Measurements from ENCODE around the gene TMEM63C. TPM values are rescaled to one million over a fixed set of nuclear protein-coding genes. Genes with fewer than 3 reads are reported as not detected.
A peak's percentile ranks its signal among the peaks of the same experiment; 100 is the strongest.

TMEM63C gene
- polyA plus RNA-seq, 1 donor (not counting 4 experiments of a cell fraction or from before 2014, with no cell fraction given): 0.66 TPM

DNA sequence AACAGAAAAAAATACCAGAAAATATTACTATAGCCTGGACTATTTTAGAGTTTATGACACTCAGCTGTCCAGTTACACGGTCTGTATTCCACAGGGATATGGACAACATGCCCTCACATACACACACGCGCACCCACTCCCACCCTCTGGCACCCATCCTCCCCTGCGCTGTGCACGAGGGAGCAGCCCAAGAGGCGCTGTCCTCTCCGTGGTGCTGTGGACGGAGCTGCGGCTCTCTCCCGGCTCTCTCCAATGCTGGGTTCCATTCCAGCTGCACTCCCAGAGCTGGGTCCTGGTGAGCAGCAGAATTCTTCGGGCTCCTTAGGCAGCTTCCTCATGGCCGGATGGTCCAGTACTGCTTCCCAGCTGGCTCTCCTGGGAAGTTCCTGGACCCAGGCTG lies 95.4 kb downstream of the TMEM63C start:
- H3K9me3 ChIP-seq (ENCODE audit: control insufficient read depth, low read depth, low read length): no peaks in the 10 kb centered on the region
- no peak overlapping the region for H3K4me2 ChIP-seq (ENCODE audit: control insufficient read depth, extremely low read depth, insufficient read depth, low read depth, low read length)
- DNase-seq (ENCODE audit: low read depth, low spot score) (no peak), FAIRE-seq (no peak)
- no peaks in the 10 kb centered on the region for H3K9me1 ChIP-seq (ENCODE audit: control insufficient read depth, extremely low read depth, insufficient read depth, low read length)
- no peak overlapping the region for H3K4me3 ChIP-seq (ENCODE audit: control insufficient read depth in 2 of 3, extremely low read depth in 1 of 3, insufficient read depth in 2 of 3, low read depth in 1 of 3, low read length in 3 of 3)
- no peaks in the 10 kb centered on the region for H4K20me1 ChIP-seq (ENCODE audit: control insufficient read depth, extremely low read depth, insufficient read depth, low read length)
- peaks cover 6 to 11% of the 10 kb centered on the region in 2 experiments for H3K36me3 ChIP-seq (ENCODE audit: control insufficient read depth in 2 of 2, extremely low read depth in 1 of 2, insufficient read depth in 2 of 2, low read length in 2 of 2)
- dilution Hi-C loops (cut with MboI; ENCODE audit: extremely low pct_ligation_motif_present, low sequenced_read_pairs): no loop called here
- no peak overlapping the region for H3K9ac ChIP-seq (ENCODE audit: control insufficient read depth, extremely low read depth, insufficient read depth, low read length)
- H3K4me1 ChIP-seq (ENCODE audit: control insufficient read depth, extremely low read depth, insufficient read depth, low read length): no peaks in the 10 kb centered on the region
- H3K27me3 ChIP-seq (ENCODE audit: control insufficient read depth, extremely low read depth, insufficient read depth, low read length): no peaks in the 10 kb centered on the region
- H2AFZ ChIP-seq (ENCODE audit: control insufficient read depth, low read length): no peak overlapping the region
- TF ChIP-seq CTCF (optimal IDR thresholded peaks at IDR 0.05 in 1 of 3, IDR thresholded peaks at IDR 0.05 in 1 of 3, conservative IDR thresholded peaks at IDR 0.05 in 1 of 3; ENCODE audit: extremely low read depth in 1 of 3, insufficient read depth in 2 of 3, low read length in 3 of 3) (no peak), EZH2 (IDR thresholded peaks at IDR 0.05; ENCODE audit: low read length) (no peak)
- no peak overlapping the region for H3K27ac ChIP-seq (ENCODE audit: control insufficient read depth, insufficient read depth, low read length)
- H3K79me2 ChIP-seq (ENCODE audit: control insufficient read depth, insufficient read depth, low read length): no peaks in the 10 kb centered on the region

DNA sequence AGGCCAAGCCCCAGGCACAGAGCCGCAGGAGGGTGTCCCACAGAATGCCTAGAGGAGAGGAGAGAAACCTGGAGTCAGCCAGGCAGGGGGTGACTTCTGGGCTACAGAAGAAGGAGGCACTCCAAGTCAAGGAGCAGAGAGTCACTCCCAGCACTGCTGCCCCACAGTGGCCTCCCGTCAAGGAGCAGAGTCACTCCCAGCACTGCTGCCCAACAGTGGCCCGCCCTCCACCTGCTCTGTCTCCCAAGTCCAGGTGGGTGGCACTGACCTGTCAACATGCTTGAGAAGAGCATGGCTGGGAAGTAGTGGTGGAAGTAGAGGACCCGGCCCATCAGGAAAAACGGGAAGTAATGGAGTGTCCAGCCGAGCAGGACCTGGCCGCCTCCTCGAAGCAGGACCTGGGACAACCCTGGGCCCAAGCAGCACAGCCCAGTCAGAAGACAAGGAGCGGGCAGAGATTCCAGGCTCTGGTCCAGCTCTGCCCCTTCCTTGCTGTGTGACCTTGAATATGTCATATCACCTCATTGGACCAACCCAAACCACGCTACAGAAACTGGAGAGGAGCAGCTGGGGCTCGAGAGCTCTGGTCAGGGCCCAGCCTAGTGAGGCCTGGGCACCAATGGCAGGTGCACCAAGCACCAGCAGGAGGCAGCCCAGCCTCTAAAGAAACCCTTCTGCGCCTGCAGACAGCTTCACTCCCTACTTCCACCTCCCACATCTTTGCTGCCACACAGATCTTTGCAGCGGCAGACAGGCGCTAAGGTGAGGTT lies 97.0 kb downstream of the TMEM63C start:
- Histone ChIP-seq H3K79me2 (ENCODE audit: control insufficient read depth, insufficient read depth, low read length) (no peaks in the 10 kb centered on the region), H4K20me1 (ENCODE audit: control insufficient read depth, extremely low read depth, insufficient read depth, low read length) (no peaks in the 10 kb centered on the region), H3K4me2 (ENCODE audit: control insufficient read depth, extremely low read depth, insufficient read depth, low read depth, low read length) (no peak overlapping the region), H3K27me3 (ENCODE audit: control insufficient read depth, extremely low read depth, insufficient read depth, low read length) (no peaks in the 10 kb centered on the region), H2AFZ (ENCODE audit: control insufficient read depth, low read length) (no peak overlapping the region), H3K9me1 (ENCODE audit: control insufficient read depth, extremely low read depth, insufficient read depth, low read length) (no peaks in the 10 kb centered on the region), H3K27ac (ENCODE audit: control insufficient read depth, insufficient read depth, low read length) (no peak overlapping the region), H3K36me3 (ENCODE audit: control insufficient read depth in 2 of 2, extremely low read depth in 1 of 2, insufficient read depth in 2 of 2, low read length in 2 of 2) (peaks cover 12 to 15% of the 10 kb centered on the region in 2 experiments), H3K4me3 (ENCODE audit: control insufficient read depth in 2 of 3, extremely low read depth in 1 of 3, insufficient read depth in 2 of 3, low read depth in 1 of 3, low read length in 3 of 3) (no peak overlapping the region), H3K9ac (ENCODE audit: control insufficient read depth, extremely low read depth, insufficient read depth, low read length) (no peak overlapping the region), H3K4me1 (ENCODE audit: control insufficient read depth, extremely low read depth, insufficient read depth, low read length) (no peaks in the 10 kb centered on the region), H3K9me3 (ENCODE audit: control insufficient read depth, low read depth, low read length) (no peaks in the 10 kb centered on the region)
- DNase-seq (ENCODE audit: low read depth, low spot score) (no peak), FAIRE-seq (no peak)
- dilution Hi-C loops (cut with MboI; ENCODE audit: extremely low pct_ligation_motif_present, low sequenced_read_pairs): no loop called here
- TF ChIP-seq EZH2 (IDR thresholded peaks at IDR 0.05; ENCODE audit: low read length): no peak
- TF ChIP-seq CTCF (optimal IDR thresholded peaks at IDR 0.05 in 1 of 3, IDR thresholded peaks at IDR 0.05 in 1 of 3, conservative IDR thresholded peaks at IDR 0.05 in 1 of 3; ENCODE audit: extremely low read depth in 1 of 3, insufficient read depth in 2 of 3, low read length in 3 of 3): peak in 2 of 3 experiments; percentile 3 to 12
